Measurements from ENCODE around the gene SAMD3.

SAMD3 gene

GRCh38 chr6:130111031-130111430 is 111.7 kb downstream of the SAMD3 start:
- no peak for TF ChIP-seq CTCF (IDR thresholded peaks at IDR 0.05; ENCODE audit: insufficient read depth, missing control alignments)
- no peak for FAIRE-seq
- DNase-seq (ENCODE audit: insufficient read length, low spot score) = no peak

GRCh38 chr6:130107710-130108109 is 115.0 kb downstream of the SAMD3 start:
- TF ChIP-seq CTCF (IDR thresholded peaks at IDR 0.05; ENCODE audit: insufficient read depth, missing control alignments) = no peak
- no peak for FAIRE-seq
- no peak for DNase-seq (ENCODE audit: insufficient read length, low spot score)

DNA sequence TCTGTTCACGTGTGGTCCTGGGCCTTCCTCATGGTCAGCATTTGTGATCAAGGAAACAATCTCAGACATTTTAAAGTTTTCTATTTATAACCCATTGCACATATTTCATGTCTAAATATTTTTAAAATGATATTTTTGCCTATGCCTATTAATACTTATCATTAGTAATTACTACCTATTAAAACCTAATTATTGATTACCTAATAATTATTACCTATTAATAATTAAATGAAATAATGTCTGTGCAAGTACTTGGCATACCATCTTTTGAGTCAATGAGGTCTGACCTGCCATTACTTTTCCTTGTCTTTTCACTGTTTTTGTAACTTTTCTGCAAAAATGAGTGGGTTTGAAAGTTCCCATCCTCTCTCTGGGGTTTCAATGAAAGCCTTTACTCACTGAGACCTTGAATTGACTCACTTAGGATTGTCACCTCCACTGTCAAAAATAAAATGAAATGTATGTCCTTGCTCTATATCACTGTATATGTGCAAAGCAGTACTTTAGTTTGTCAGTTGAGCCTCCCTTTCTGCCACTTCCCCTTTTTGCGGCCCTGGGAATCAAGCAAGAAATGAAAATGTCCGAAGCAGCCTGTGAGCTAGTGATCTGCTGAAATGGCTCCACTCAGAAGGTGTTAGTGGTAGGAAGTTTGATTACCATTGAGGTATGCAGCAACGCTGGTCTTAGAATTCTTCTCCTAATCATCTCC is 116.6 kb downstream of the SAMD3 start:
- no peak for FAIRE-seq
- no peak for TF ChIP-seq CTCF (IDR thresholded peaks at IDR 0.05; ENCODE audit: insufficient read depth, missing control alignments)
- DNase-seq (ENCODE audit: insufficient read length, low spot score) = no peak

- FAIRE-seq (no peak), DNase-seq (ENCODE audit: insufficient read length, low spot score) (no peak)
- no peak for TF ChIP-seq CTCF (IDR thresholded peaks at IDR 0.05; ENCODE audit: insufficient read depth, missing control alignments)
Observed at GRCh38 chr6:130099119-130099518, 123.6 kb downstream of the SAMD3 start.

DNA sequence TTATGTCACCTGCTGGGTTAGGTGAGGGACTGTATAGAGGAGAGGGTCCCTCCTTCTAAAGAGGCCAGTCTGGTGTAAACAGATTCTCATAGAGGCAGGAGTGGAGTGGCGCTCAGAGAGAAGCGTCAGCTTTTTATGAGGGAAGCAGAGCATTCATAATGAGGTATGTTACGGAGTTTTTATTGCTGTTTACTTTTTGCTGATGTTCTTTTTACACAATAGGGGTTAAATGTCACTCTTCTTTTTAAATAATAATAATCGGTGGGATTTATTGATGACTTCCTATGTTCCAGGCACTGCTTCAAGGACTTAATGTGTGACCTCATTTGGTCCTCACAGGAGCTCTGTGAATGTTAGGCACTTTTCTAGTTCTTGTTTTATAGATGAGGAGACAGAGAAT is 124.4 kb downstream of the SAMD3 start:
- DNase-seq (ENCODE audit: insufficient read length, low spot score) (no peak), FAIRE-seq (no peak)
- TF ChIP-seq CTCF (IDR thresholded peaks at IDR 0.05; ENCODE audit: insufficient read depth, missing control alignments) = no peak

Data from D721Med (cell line).